ENCODE results near the gene FGFR3. TPM values are rescaled to one million over a fixed set of nuclear protein-coding genes. Genes with fewer than 3 reads are reported as not detected.

The FGFR3 gene
- total RNA-seq, 1 experiment from 2014 or later, result 34.3 TPM

- Mint-ChIP-seq H3K27me3 (ENCODE audit: unreplicated experiment) (no peaks in the 10 kb centered on the region), H3K27ac (ENCODE audit: unreplicated experiment) (no peak overlapping the region), H3K36me3 (ENCODE audit: insufficient read depth, unreplicated experiment) (peaks cover 17% of the 10 kb centered on the region), H3K4me1 (ENCODE audit: low read depth, unreplicated experiment) (peaks cover 14% of the 10 kb centered on the region), H3K4me3 (ENCODE audit: low read depth, unreplicated experiment) (no peak overlapping the region), H3K9me3 (ENCODE audit: low read depth, unreplicated experiment) (no peaks in the 10 kb centered on the region)
- CTCF ChIA-PET, result no interaction called here
- TF ChIP-seq CTCF (IDR thresholded peaks at IDR 0.05; ENCODE audit: unreplicated experiment), result no peak
- DNase-seq, result no peak
- no TSS peak for BruUV-seq (replicated peaks)
- intact Hi-C loops (cut with micrococcal nuclease; ENCODE audit: unreplicated experiment), result no loop called here
Measured at GRCh38 chr4:1771555-1772305, 21.4 kb upstream of the FGFR3 start.

GRCh38 chr4:1772853-1773538 lies 20.1 kb upstream of the FGFR3 start:
- no peaks in the 10 kb centered on the region for H3K9me3 Mint-ChIP-seq (ENCODE audit: low read depth, unreplicated experiment)
- no peaks in the 10 kb centered on the region for H3K27me3 Mint-ChIP-seq (ENCODE audit: unreplicated experiment)
- H3K27ac Mint-ChIP-seq (ENCODE audit: unreplicated experiment), result no peak overlapping the region
- peaks cover 17% of the 10 kb centered on the region for H3K4me1 Mint-ChIP-seq (ENCODE audit: low read depth, unreplicated experiment)
- intact Hi-C loops (cut with micrococcal nuclease; ENCODE audit: unreplicated experiment), result no loop called here
- CTCF ChIA-PET, result interaction anchor here (0.6 kb wide), 1 partner anchor 39 kb away, joined by 5 read pairs; no protein-coding TSS in a partner anchor
- peaks cover 13% of the 10 kb centered on the region for H3K36me3 Mint-ChIP-seq (ENCODE audit: insufficient read depth, unreplicated experiment)
- no TSS peak for BruUV-seq (replicated peaks)
- no peak for DNase-seq
- TF ChIP-seq CTCF (IDR thresholded peaks at IDR 0.05; ENCODE audit: unreplicated experiment), result no peak
- H3K4me3 Mint-ChIP-seq (ENCODE audit: low read depth, unreplicated experiment), result no peak overlapping the region

DNA sequence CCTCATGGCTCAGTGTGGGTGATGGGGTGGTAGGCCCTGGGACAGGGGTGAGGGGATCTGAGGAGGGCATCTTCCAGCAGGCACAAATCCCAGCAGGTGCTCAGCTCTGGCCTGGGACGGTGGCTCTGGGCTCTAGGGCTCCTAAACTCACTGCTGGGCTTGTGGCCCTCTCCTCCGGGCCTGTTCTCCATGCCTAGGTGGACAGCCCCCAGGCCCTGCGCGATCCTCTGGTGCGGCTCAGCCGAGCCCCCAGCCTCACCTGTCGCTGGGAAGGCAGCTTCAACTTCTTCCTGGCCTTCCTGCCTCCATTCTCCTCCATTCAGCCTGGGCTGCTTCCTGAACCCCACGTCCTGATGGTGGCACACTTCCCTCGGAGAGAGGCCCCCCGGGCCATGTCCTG lies 19.3 kb upstream of the FGFR3 start:
- Mint-ChIP-seq H3K27ac (ENCODE audit: unreplicated experiment) (no peak overlapping the region), H3K9me3 (ENCODE audit: low read depth, unreplicated experiment) (no peaks in the 10 kb centered on the region), H3K4me3 (ENCODE audit: low read depth, unreplicated experiment) (no peak overlapping the region), H3K27me3 (ENCODE audit: unreplicated experiment) (no peaks in the 10 kb centered on the region), H3K4me1 (ENCODE audit: low read depth, unreplicated experiment) (peaks cover 11% of the 10 kb centered on the region), H3K36me3 (ENCODE audit: insufficient read depth, unreplicated experiment) (peaks cover 7% of the 10 kb centered on the region)
- intact Hi-C loops (cut with micrococcal nuclease; ENCODE audit: unreplicated experiment), result no loop called here
- no peak for TF ChIP-seq CTCF (IDR thresholded peaks at IDR 0.05; ENCODE audit: unreplicated experiment)
- BruUV-seq (replicated peaks), result no TSS peak
- CTCF ChIA-PET, result interaction anchor here (0.6 kb wide), 2 partner anchors 39 to 200 kb away, joined by 3 to 5 read pairs; no protein-coding TSS in a partner anchor
- no peak for DNase-seq

- no TSS peak for BruUV-seq (replicated peaks)
- Mint-ChIP-seq H3K36me3 (ENCODE audit: insufficient read depth, unreplicated experiment) (peaks cover 7% of the 10 kb centered on the region), H3K27ac (ENCODE audit: unreplicated experiment) (no peak overlapping the region), H3K4me1 (ENCODE audit: low read depth, unreplicated experiment) (peaks cover 9% of the 10 kb centered on the region), H3K27me3 (ENCODE audit: unreplicated experiment) (no peaks in the 10 kb centered on the region), H3K9me3 (ENCODE audit: low read depth, unreplicated experiment) (no peaks in the 10 kb centered on the region), H3K4me3 (ENCODE audit: low read depth, unreplicated experiment) (no peak overlapping the region)
- intact Hi-C loops (cut with micrococcal nuclease; ENCODE audit: unreplicated experiment), result no loop called here
- CTCF ChIA-PET, result interaction anchor here (1.0 to 2.7 kb wide), 2 partner anchors 8 to 20 kb away, joined by 3 to 20 read pairs; no protein-coding TSS in a partner anchor
- TF ChIP-seq CTCF (IDR thresholded peaks at IDR 0.05; ENCODE audit: unreplicated experiment), result no peak
- DNase-seq, result peak; percentile 66
Measured at GRCh38 chr4:1775731-1776500, 17.2 kb upstream of the FGFR3 start.

All from Calu3 (cell line).